Measurements from ENCODE around the gene BGLAP. TPM values are rescaled to one million over a fixed set of nuclear protein-coding genes. Genes with fewer than 3 reads are reported as not detected.

The BGLAP gene
- total and polyA plus RNA-seq, 2 of the 13 experiments (the other 11 are each of a cell fraction or from before 2014, with no cell fraction given) = 0.62 to 1.6 TPM

- no peak overlapping the region for H3K4me2 ChIP-seq (ENCODE audit: low read depth, low read length)
- H2AFZ ChIP-seq (ENCODE audit: low read length) = no peak overlapping the region
- 94% methylated on average over 13 of the region's 13 CpGs for WGBS (ENCODE audit: low lambda C conversion rate)
- no peaks in the 10 kb centered on the region for H4K20me1 ChIP-seq (ENCODE audit: insufficient read depth, low read length)
- H3K4me1 ChIP-seq (ENCODE audit: insufficient read depth, low read length) = no peaks in the 10 kb centered on the region
- H3K79me2 ChIP-seq (ENCODE audit: insufficient read depth, low read length) = no peaks in the 10 kb centered on the region
- no peak for DNase-seq (ENCODE audit: low spot score)
- intact Hi-C loops (cut with micrococcal nuclease; ENCODE audit: unreplicated experiment) (no loop called here), in situ Hi-C loops (cut with HindIII; ENCODE audit: extremely low pct_ligation_motif_present, low pct_unique_long_range_greater_than_20kb) (no loop called here)
- FAIRE-seq = no peak
- H3K9me3 ChIP-seq (ENCODE audit: low read length) = no peaks in the 10 kb centered on the region
- no peaks in the 10 kb centered on the region; a peak in 1 of 5 replicates for H3K27me3 ChIP-seq (ENCODE audit: control insufficient read depth in 1 of 2, insufficient read depth in 2 of 2, low read length in 2 of 2)
- TF ChIP-seq SOX6 (IDR thresholded peaks at IDR 0.05) (no peak), SOX6 (CRISPR knock-in tag; IDR thresholded peaks at IDR 0.05) (no peak), AGO2 (optimal IDR thresholded peaks at IDR 0.05; ENCODE audit: low read depth, low read length) (peak; percentile 22)
- peaks cover 40 to 76% of the 10 kb centered on the region in 2 experiments for H3K36me3 ChIP-seq (replicated peaks in 1 of 2; ENCODE audit: control insufficient read depth in 1 of 2, insufficient read depth in 2 of 2, low read length in 2 of 2)
- ATAC-seq = no peak
- CTCF ChIA-PET (ENCODE audit: low intra/inter-chr PET ratio, low total read pairs) = no interaction called here
- H3K9ac ChIP-seq (ENCODE audit: insufficient read depth, low read depth, low read length) = no peak overlapping the region
- no peak overlapping the region for H3K27ac ChIP-seq (ENCODE audit: extremely low read length, insufficient read depth, low read length)
- TSS peak; percentile 53 for BruUV-seq (replicated peaks)
- no peak overlapping the region for H3K4me3 ChIP-seq (replicated peaks in 1 of 3; ENCODE audit: insufficient read depth in 1 of 3, low read depth in 2 of 3, low read length in 3 of 3)
- POLR2A ChIA-PET = no interaction called here
Observed at GRCh38 chr1:156266051-156266450, 24.1 kb downstream of the BGLAP start.

GRCh38 chr1:156268336-156268735 lies 26.4 kb downstream of the BGLAP start:
- FAIRE-seq (no peak), ATAC-seq (no peak), DNase-seq (ENCODE audit: low spot score) (no peak)
- no peaks in the 10 kb centered on the region for H3K79me2 ChIP-seq (ENCODE audit: insufficient read depth, low read length)
- ChIA-PET POLR2A (interaction anchor here (1.5 kb wide), 1 partner anchor 15 kb away, joined by 6 read pairs; the partner anchor contains the start of gene SMG5), CTCF (ENCODE audit: low intra/inter-chr PET ratio, low total read pairs) (no interaction called here)
- no peaks in the 10 kb centered on the region; a peak in 1 of 5 replicates for H3K27me3 ChIP-seq (ENCODE audit: control insufficient read depth in 1 of 2, insufficient read depth in 2 of 2, low read length in 2 of 2)
- no peak overlapping the region for H3K4me3 ChIP-seq (replicated peaks in 1 of 3; ENCODE audit: insufficient read depth in 1 of 3, low read depth in 2 of 3, low read length in 3 of 3)
- no peak overlapping the region for H2AFZ ChIP-seq (ENCODE audit: low read length)
- no peaks in the 10 kb centered on the region for H3K4me1 ChIP-seq (ENCODE audit: insufficient read depth, low read length)
- no peaks in the 10 kb centered on the region for H4K20me1 ChIP-seq (ENCODE audit: insufficient read depth, low read length)
- no peaks in the 10 kb centered on the region for H3K9me3 ChIP-seq (ENCODE audit: low read length)
- in situ Hi-C loops (cut with HindIII; ENCODE audit: extremely low pct_ligation_motif_present, low pct_unique_long_range_greater_than_20kb) = no loop called here
- no TSS peak for BruUV-seq (replicated peaks)
- TF ChIP-seq ZNF510 (CRISPR knock-in tag; IDR thresholded peaks at IDR 0.05; ENCODE audit: low read depth) = no peak
- TF ChIP-seq RBFOX2 (IDR thresholded peaks at IDR 0.05; ENCODE audit: low read depth, low read length) = 0 out of 2 replicates have a peak, but pooled peaks have one; percentile 6
- no peak for TF ChIP-seq SP5 (CRISPR knock-in tag; IDR thresholded peaks at IDR 0.05; ENCODE audit: borderline replicate concordance, low read depth)
- WGBS (ENCODE audit: low lambda C conversion rate) = 97% methylated on average over 4 of the region's 4 CpGs
- no peak overlapping the region for H3K27ac ChIP-seq (ENCODE audit: extremely low read length, insufficient read depth, low read length)
- no peak overlapping the region for H3K4me2 ChIP-seq (ENCODE audit: low read depth, low read length)
- no peak overlapping the region for H3K9ac ChIP-seq (ENCODE audit: insufficient read depth, low read depth, low read length)
- intact Hi-C loops (cut with micrococcal nuclease; ENCODE audit: unreplicated experiment) = no loop called here
- peaks cover 39 to 76% of the 10 kb centered on the region in 2 experiments for H3K36me3 ChIP-seq (replicated peaks in 1 of 2; ENCODE audit: control insufficient read depth in 1 of 2, insufficient read depth in 2 of 2, low read length in 2 of 2)

Data from HepG2 (cell line).